Cardiac muscle cell (in vitro differentiated cells and primary cell): ENCODE results near the gene CDH2. TPM values are rescaled to one million over a fixed set of nuclear protein-coding genes. Genes with fewer than 3 reads are reported as not detected.
A peak's percentile ranks its signal among the peaks of the same experiment; 100 is the strongest.

Experiments used
- DNase-seq, 2 donors: peaks; one replicate each; pipeline versions ENCODE4 v3.0.0 to v3.0.0-alpha.2; 2010 to 2017; ENCODE audit warnings: low read depth in 1 of 2, low spot score in 1 of 2
- H3K27ac ChIP-seq: fragments of 200-600 bp; sonication (generic); 2 replicates; pipeline ENCODE4 v1.5.1; 2016
- H3K27me3 ChIP-seq: fragments of 200-600 bp; sonication (generic); 2 replicates; pipeline ENCODE4 v1.6.0; 2016; ENCODE audit warnings: control low read depth
- H3K36me3 ChIP-seq: fragments of 200-600 bp; sonication (generic); 2 replicates; pipeline ENCODE4 v1.5.1; 2016; ENCODE audit warnings: control low read depth
- H3K4me1 ChIP-seq: fragments of 200-600 bp; sonication (generic); 2 replicates; pipeline ENCODE4 v1.8.1; 2017; ENCODE audit warnings: low read depth, mild to moderate bottlenecking, mixed run types
- H3K4me3 ChIP-seq: fragments of 200-600 bp; sonication (generic); 2 replicates; pipeline ENCODE4 v1.5.1; 2016; ENCODE audit warnings: mild to moderate bottlenecking
- H3K9me3 ChIP-seq: fragments of 200-600 bp; sonication (generic); 2 replicates; pipeline ENCODE4 v1.5.1; 2017; ENCODE audit warnings: low read depth, mild to moderate bottlenecking, control low read depth
- polyA plus RNA-seq: library from polyadenylated mRNA; unstranded; fragments of >200 nt; fragmentation: Nextera tagmentation; extraction: Ambion mirVana; gene quantifications from 2 replicates; pipeline ENCODE4 v1.2.1, GENCODE V29; 2016
- total RNA-seq: library from RNA; depleted of rRNA; stranded (reverse); fragments of >200 nt; gene quantifications from 2 replicates; pipeline ENCODE4 v1.2.3, GENCODE V29; 2016
- TF ChIP-seq, protein P1 (sequence below): IDR thresholded peaks from 2 replicates; pipeline ENCODE4 v1.5.1; 2012; ENCODE audit warnings: low read depth, mild to moderate bottlenecking, low read length

Gene CDH2
- total and polyA plus RNA-seq, 2 experiments from 2014 or later = 267 to 324 TPM

DNA sequence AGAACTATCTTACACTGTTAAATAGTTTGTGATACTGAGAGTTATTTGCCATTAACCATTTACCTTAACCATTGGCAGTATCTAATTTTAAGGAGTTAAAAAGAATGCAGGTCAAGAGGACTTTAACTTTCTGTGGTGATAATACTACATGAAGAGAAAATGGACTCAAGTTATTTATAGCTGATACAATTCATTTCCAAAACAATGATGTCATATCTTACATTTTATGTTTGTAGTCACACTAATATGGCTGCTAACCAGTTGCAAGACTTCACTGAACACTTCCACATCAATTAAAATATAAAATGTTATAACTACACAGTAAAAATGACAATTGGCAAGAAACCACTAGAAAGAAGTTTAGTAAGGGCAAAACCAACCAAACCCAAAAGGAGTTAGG, 77.7 kb downstream of the CDH2 start:
- Histone ChIP-seq H3K27ac (peak overlapping the region; percentile 21), H3K4me1 (peaks cover 19% of the 10 kb centered on the region), H3K9me3 (no peaks in the 10 kb centered on the region), H3K36me3 (no peaks in the 10 kb centered on the region), H3K4me3 (no peak overlapping the region), H3K27me3 (no peaks in the 10 kb centered on the region)
- no peak for DNase-seq
- TF ChIP-seq, protein P1, sequence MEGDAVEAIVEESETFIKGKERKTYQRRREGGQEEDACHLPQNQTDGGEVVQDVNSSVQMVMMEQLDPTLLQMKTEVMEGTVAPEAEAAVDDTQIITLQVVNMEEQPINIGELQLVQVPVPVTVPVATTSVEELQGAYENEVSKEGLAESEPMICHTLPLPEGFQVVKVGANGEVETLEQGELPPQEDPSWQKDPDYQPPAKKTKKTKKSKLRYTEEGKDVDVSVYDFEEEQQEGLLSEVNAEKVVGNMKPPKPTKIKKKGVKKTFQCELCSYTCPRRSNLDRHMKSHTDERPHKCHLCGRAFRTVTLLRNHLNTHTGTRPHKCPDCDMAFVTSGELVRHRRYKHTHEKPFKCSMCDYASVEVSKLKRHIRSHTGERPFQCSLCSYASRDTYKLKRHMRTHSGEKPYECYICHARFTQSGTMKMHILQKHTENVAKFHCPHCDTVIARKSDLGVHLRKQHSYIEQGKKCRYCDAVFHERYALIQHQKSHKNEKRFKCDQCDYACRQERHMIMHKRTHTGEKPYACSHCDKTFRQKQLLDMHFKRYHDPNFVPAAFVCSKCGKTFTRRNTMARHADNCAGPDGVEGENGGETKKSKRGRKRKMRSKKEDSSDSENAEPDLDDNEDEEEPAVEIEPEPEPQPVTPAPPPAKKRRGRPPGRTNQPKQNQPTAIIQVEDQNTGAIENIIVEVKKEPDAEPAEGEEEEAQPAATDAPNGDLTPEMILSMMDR = no peak

- TF ChIP-seq, protein P1 = no peak
- Histone ChIP-seq H3K27me3 (no peaks in the 10 kb centered on the region), H3K27ac (no peak overlapping the region), H3K36me3 (no peaks in the 10 kb centered on the region), H3K4me3 (no peak overlapping the region), H3K9me3 (no peaks in the 10 kb centered on the region), H3K4me1 (peaks cover 20% of the 10 kb centered on the region)
- DNase-seq = no peak
Observed at GRCh38 chr18:28095631-28096030, 81.3 kb downstream of the CDH2 start.

- no peaks in the 10 kb centered on the region for H3K36me3 ChIP-seq
- TF ChIP-seq, protein P1 = no peak
Observed at GRCh38 chr18:28095041-28095440, 81.9 kb downstream of the CDH2 start.

DNA sequence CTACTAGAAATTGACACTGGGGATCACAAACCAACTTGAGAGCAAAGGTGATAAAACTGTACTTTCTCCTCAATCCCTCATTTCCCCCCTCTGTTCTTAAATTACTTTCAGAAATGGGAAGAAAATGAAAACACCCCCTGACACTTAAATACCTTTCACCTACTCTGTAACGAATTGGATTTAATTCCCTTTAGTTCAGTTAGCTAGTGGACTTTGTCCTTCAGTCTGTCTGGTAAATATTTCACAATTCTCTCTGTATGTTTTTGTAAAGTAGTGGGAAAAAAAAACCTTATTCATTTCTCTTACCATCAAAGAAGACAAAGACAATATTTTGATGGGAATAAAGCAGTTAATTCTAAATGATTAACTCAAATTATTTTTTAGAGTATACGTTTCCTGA, 85.7 kb downstream of the CDH2 start:
- H3K9me3 ChIP-seq = no peaks in the 10 kb centered on the region
- no peak for DNase-seq
- TF ChIP-seq, protein P1 = no peak
- no peaks in the 10 kb centered on the region for H3K36me3 ChIP-seq
- H3K4me3 ChIP-seq = no peak overlapping the region
- peaks cover 64% of the 10 kb centered on the region for H3K4me1 ChIP-seq
- peak overlapping the region; percentile 73 for H3K27ac ChIP-seq
- H3K27me3 ChIP-seq = no peaks in the 10 kb centered on the region

More at GRCh38 chr18:28095041-28095440, 81.9 kb downstream of the CDH2 start:
- no peaks in the 10 kb centered on the region for H3K9me3 ChIP-seq
- H3K27me3 ChIP-seq = no peaks in the 10 kb centered on the region
- DNase-seq = no peak
- peaks cover 25% of the 10 kb centered on the region for H3K4me1 ChIP-seq
- no peak overlapping the region for H3K27ac ChIP-seq
- H3K4me3 ChIP-seq = no peak overlapping the region

- peak in 1 of 2 donors; percentile 72 for DNase-seq
- Histone ChIP-seq H3K4me3 (no peak overlapping the region), H3K4me1 (peaks cover 69% of the 10 kb centered on the region), H3K27me3 (no peaks in the 10 kb centered on the region), H3K27ac (peak overlapping the region; percentile 73), H3K36me3 (no peaks in the 10 kb centered on the region), H3K9me3 (no peaks in the 10 kb centered on the region)
- TF ChIP-seq, protein P1 = no peak
Observed at GRCh38 chr18:28088477-28088876, 88.5 kb downstream of the CDH2 start.
